22Rv1 (cell line): ENCODE measurements around the gene PSMB2.

Experiments used
- H3K27ac ChIP-seq: fragments of 450-650 bp; 2 replicates; pipeline ENCODE4 v1.5.1; 2017
- CTCF ChIP-seq: fragments of 450-650 bp; IDR thresholded peaks from 2 replicates; pipeline ENCODE4 v1.5.1; 2017; ENCODE audit warnings: mild to moderate bottlenecking
- ZFX ChIP-seq: fragments of 450-650 bp; IDR thresholded peaks from 2 replicates; pipeline ENCODE4 v1.6.1; 2017; ENCODE audit warnings: antibody characterized with exemption, borderline replicate concordance

PSMB2 gene

DNA sequence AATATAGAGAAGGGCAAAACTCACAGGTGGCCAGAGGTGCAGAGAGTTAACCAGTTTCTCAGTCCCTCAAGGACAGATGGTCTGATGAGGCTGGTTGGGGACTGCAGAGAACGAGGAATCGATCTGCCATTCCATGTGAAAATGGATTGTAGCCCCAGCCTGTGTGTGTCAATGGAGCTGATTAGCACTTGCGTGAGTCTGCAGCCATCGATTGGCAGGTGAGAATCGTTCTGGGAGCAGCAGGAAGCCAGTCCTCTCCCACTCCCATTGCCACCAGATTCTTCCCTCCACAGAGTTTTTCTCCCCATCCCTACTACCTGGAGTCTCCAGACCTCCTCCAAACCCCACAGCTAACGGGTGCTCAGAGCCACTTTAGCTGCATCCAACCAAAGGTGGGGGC, 18.3 kb upstream of the PSMB2 start:
- H3K27ac ChIP-seq, result no peak overlapping the region
- TF ChIP-seq ZFX (no peak), CTCF (no peak)

- TF ChIP-seq ZFX (no peak), CTCF (no peak)
These were observed 16.5 kb upstream of the PSMB2 start for GRCh38 chr1:35657851-35658250.

DNA sequence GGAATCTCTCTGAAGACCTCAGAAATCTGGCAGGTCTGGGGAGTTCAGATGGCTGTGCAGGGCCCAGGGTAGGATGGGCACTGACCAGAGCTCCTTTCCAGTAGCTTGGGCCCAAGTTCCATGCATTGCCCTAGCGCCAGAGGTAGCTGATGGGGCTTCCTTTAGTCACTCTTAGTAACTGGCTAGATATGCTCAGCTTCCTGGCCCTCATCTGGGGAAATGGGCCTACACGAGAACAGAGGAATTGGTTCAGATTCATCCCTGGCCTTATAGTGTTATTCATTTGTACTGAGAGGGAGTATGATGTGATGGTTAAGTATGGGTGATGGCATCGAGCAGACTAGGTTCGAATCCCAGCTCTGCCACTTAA, 15.5 kb upstream of the PSMB2 start:
- H3K27ac ChIP-seq, result no peak overlapping the region
- TF ChIP-seq CTCF (no peak), ZFX (no peak)

More at GRCh38 chr1:35657851-35658250, 16.5 kb upstream of the PSMB2 start:
- H3K27ac ChIP-seq, result no peak overlapping the region

GRCh38 chr1:35656148-35656862, 15.0 kb upstream of the PSMB2 start:
- TF ChIP-seq ZFX, result no peak
- TF ChIP-seq CTCF, result no peak
- no peak overlapping the region for H3K27ac ChIP-seq

DNA sequence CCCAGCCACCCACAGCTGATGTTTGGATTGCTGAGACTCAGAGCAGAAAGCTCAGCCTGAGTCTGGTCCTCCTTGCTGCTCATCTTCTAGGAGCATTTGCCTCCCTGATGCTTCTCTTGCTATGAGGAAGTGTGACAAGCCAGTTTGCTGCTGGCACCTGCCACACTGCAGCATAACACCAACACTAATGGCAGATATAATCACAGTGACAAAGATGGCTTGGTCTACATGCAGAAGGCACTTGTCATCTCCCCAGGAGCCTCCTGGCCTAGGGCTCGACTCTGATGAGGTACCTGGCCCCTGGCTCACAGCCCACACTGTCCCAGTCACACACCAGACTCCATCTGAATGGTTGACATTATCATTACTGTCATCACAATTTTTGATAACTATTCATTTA, 13.9 kb upstream of the PSMB2 start:
- no peak overlapping the region for H3K27ac ChIP-seq
- no peak for TF ChIP-seq CTCF
- TF ChIP-seq ZFX, result no peak

DNA sequence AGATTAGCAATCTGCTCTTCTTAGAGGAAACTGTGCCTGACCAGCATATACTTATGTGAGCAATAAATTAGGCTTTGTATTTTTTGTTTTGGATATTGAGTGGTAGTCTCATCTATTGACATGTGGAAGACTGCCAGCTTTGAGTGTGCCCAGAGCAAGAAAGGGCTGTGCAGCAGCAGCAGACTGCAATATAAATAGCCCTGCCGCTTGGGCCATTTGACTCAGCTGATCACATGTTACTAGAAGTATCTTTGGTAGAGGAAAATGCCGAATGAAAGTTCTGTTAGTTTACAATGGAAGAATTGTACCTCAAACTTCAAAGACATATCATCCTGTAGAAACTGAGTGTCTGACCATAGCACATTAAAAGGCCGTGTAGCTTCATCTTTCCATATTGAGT, 9.1 kb upstream of the PSMB2 start:
- H3K27ac ChIP-seq, result no peak overlapping the region
- no peak for TF ChIP-seq ZFX

DNA sequence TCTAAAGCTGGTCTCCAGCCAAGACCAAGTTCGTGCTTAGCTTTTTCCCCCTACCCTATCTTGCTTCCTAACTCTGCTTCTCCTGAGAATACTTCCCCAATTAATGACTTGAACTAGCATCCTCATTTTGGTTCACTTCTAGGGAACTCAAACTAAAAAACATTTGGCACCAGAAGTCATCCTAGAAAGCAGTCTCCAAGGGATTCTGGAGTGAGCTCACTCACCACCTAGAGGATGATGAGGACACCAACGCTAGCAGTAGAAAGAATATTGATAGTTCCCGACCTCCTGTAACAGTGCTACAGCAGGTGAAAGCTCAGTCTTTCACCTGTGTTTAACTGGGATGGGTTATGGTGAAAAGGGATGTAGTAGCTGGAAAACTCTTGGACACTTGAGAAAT, 4.7 kb upstream of the PSMB2 start:
- TF ChIP-seq CTCF, result peak; percentile 55
- no peak for TF ChIP-seq ZFX

GRCh38 chr1:35644204-35644603, 2.9 kb upstream of the PSMB2 start:
- peak overlapping the region; percentile 98; the same call in 1 of the 2 replicates for H3K27ac ChIP-seq
- TF ChIP-seq CTCF, result no peak
- TF ChIP-seq ZFX, result no peak

More for the DNA sequence above, 4.7 kb upstream of the PSMB2 start:
- no peak overlapping the region for H3K27ac ChIP-seq
